ENCODE measurements around the gene LRRK1. TPM values are rescaled to one million over a fixed set of nuclear protein-coding genes. Genes with fewer than 3 reads are reported as not detected.
"Not testable (repeated sequence)": the region's sequence is repeated elsewhere in the genome, so short reads cannot be mapped to it uniquely, and the experiment has no call there.

Gene LRRK1
- total and polyA plus RNA-seq, 7 donors: 7.1 to 27.4 (median 10.2) TPM

DNA sequence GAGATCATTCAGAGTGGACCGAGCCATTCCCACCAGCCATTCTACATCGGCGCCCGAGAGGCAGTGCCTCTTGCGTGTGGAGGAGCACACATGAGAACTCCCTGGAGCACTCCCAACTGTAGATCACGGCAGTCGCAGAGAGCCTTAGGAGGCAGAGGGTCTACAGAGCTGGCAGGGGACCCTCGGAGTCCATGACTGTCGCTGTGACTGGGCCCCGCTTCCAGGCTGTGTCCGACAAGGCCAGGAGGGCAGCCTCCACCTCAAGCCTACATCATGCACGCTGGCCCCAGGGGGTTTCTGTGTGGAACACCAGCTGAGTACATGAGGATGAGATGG is 173.7 kb downstream of the LRRK1 start:
- 93 to 97% methylated on average over 12 of the region's 12 CpGs for WGBS, 2 donors
- H3K4me3 ChIP-seq: no peak overlapping the region
- no peak for TF ChIP-seq POLR2A (IDR thresholded peaks at IDR 0.05)
- no peak for TF ChIP-seq POLR2AphosphoS5 (IDR thresholded peaks at IDR 0.05)
- TF ChIP-seq CTCF (IDR thresholded peaks at IDR 0.05): no peak
- no peak for TF ChIP-seq EP300 (IDR thresholded peaks at IDR 0.05)
- H3K9me3 ChIP-seq: no peaks in the 10 kb centered on the region
- peaks cover 0 to 23% (median 8%) of the 10 kb centered on the region in 4 donors for H3K4me1 ChIP-seq
- H3K27ac ChIP-seq: peak overlapping the region in 2 of 4 donors; percentile 60 to 62
- no peak for DNase-seq
- no peaks in the 10 kb centered on the region for H3K27me3 ChIP-seq
- intact Hi-C loops (cut with DNase I): no loop called here
- H3K36me3 ChIP-seq: no peaks in the 10 kb centered on the region

DNA sequence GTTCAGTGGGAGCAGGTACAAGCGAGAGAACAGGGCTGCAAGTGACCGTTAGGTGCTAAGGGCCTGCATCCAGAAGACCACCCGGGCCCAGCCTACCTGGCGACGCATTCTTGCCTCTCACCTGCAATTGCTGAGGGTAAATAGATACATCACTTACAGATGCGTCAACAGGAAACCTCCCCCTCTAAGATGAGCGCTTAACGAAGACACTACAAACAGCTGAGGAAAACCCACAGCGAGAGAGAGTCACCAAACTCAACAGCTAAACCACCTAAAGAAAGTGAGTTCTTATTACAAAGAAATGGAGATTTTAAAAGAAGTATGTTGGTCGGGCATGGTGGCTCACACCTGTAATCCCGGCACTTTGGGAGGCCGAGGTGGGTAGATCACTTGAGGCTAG is 174.8 kb downstream of the LRRK1 start:
- TF ChIP-seq POLR2AphosphoS5 (IDR thresholded peaks at IDR 0.05) (no peak), CTCF (IDR thresholded peaks at IDR 0.05) (no peak), POLR2A (IDR thresholded peaks at IDR 0.05) (no peak), EP300 (IDR thresholded peaks at IDR 0.05) (no peak)
- intact Hi-C loops (cut with DNase I): no loop called here
- Histone ChIP-seq H3K9me3 (no peaks in the 10 kb centered on the region), H3K4me3 (no peak overlapping the region), H3K4me1 (peaks cover 0 to 22% (median 6%) of the 10 kb centered on the region in 4 donors), H3K27ac (no peak overlapping the region), H3K27me3 (no peaks in the 10 kb centered on the region), H3K36me3 (no peaks in the 10 kb centered on the region)
- DNase-seq: no peak
- WGBS, 2 donors: 84 to 91% methylated on average over 12 of the region's 12 CpGs

- 82 to 84% methylated on average over 6 of the region's 6 CpGs for WGBS, 2 donors
- H3K36me3 ChIP-seq; H3K27me3 ChIP-seq; H3K27ac ChIP-seq; H3K9me3 ChIP-seq; H3K4me3 ChIP-seq; DNase-seq; intact Hi-C loops (cut with DNase I): not testable (repeated sequence)
- peaks cover 0 to 18% (median 6%) of the 10 kb centered on the region in 4 donors for H3K4me1 ChIP-seq
These were observed 176.7 kb downstream of the LRRK1 start for GRCh38 chr15:101095796-101096406.

GRCh38 chr15:101097111-101097510 is 178.0 kb downstream of the LRRK1 start:
- DNase-seq: no peak
- Histone ChIP-seq H3K36me3 (no peaks in the 10 kb centered on the region), H3K4me3 (no peak overlapping the region), H3K4me1 (peaks cover 0 to 6% (median 3%) of the 10 kb centered on the region in 4 donors), H3K27me3 (no peaks in the 10 kb centered on the region), H3K9me3 (no peaks in the 10 kb centered on the region), H3K27ac (no peak overlapping the region)
- intact Hi-C loops (cut with DNase I): no loop called here
- no peak for TF ChIP-seq CTCF (IDR thresholded peaks at IDR 0.05)
- TF ChIP-seq EP300 (IDR thresholded peaks at IDR 0.05): no peak
- TF ChIP-seq POLR2A (IDR thresholded peaks at IDR 0.05): no peak
- 95 to 97% methylated on average over 14 of the region's 14 CpGs for WGBS, 2 donors

- TF ChIP-seq POLR2AphosphoS5 (IDR thresholded peaks at IDR 0.05) (no peak), EP300 (IDR thresholded peaks at IDR 0.05) (no peak), CTCF (IDR thresholded peaks at IDR 0.05) (no peak), POLR2A (IDR thresholded peaks at IDR 0.05) (no peak)
- no peak overlapping the region for H3K27ac ChIP-seq
- no peak for DNase-seq
- WGBS, 2 donors: 74 to 86% methylated on average over 10 of the region's 10 CpGs
- no peaks in the 10 kb centered on the region for H3K4me1 ChIP-seq
- no peaks in the 10 kb centered on the region for H3K27me3 ChIP-seq
- intact Hi-C loops (cut with DNase I): no loop called here
- H3K4me3 ChIP-seq: no peak overlapping the region
- no peaks in the 10 kb centered on the region for H3K9me3 ChIP-seq
- H3K36me3 ChIP-seq: no peaks in the 10 kb centered on the region
These were observed 180.0 kb downstream of the LRRK1 start for GRCh38 chr15:101099183-101099582.

Data from sigmoid colon (tissue), 7 donors.